Esophagus (tissue), 2 donors: Measurements from ENCODE around the gene SIN3B. TPM values are rescaled to one million over a fixed set of nuclear protein-coding genes. Genes with fewer than 3 reads are reported as not detected.
"Not testable (repeated sequence)": the region's sequence is repeated elsewhere in the genome, so short reads cannot be mapped to it uniquely, and the experiment has no call there.

Experiments used
- H3K27ac ChIP-seq, 2 donors: one replicate each; pipeline ENCODE4 v1.5.1; 2013; ENCODE audit warnings: low read depth in 2 of 2, mild to moderate bottlenecking in 2 of 2, inconsistent platforms in 1 of 2, low read length in 1 of 2, moderate library complexity in 1 of 2
- H3K27me3 ChIP-seq, 2 donors: one replicate each; pipeline ENCODE4 v1.6.1; 2013; ENCODE audit warnings: low read length in 2 of 2, control low read depth in 1 of 2, mild to moderate bottlenecking in 1 of 2; ENCODE audit not compliant: insufficient read depth in 2 of 2, control insufficient read depth in 1 of 2
- H3K36me3 ChIP-seq, 2 donors: one replicate each; pipeline ENCODE4 v1.6.1; 2013; ENCODE audit warnings: low read length in 1 of 2; ENCODE audit not compliant: control insufficient read depth in 2 of 2, insufficient read depth in 2 of 2
- H3K4me1 ChIP-seq, 2 donors: one replicate each; pipeline ENCODE4 v1.6.1; 2013; ENCODE audit warnings: low read length in 1 of 2; ENCODE audit not compliant: control insufficient read depth in 2 of 2, insufficient read depth in 2 of 2
- H3K4me3 ChIP-seq, 2 donors: one replicate each; pipeline ENCODE4 v1.5.1; 2013; ENCODE audit warnings: low read length in 2 of 2, mild to moderate bottlenecking in 2 of 2, low read depth in 1 of 2, moderate library complexity in 1 of 2
- H3K9me3 ChIP-seq, 2 donors: one replicate each; pipeline ENCODE4 v1.6.1; 2013; ENCODE audit warnings: mild to moderate bottlenecking in 2 of 2, low read depth in 1 of 2, low read length in 1 of 2, moderate library complexity in 1 of 2; ENCODE audit not compliant: control insufficient read depth in 2 of 2, insufficient read depth in 1 of 2
- WGBS, 2 donors: extraction: QIAGEN DNeasy Blood & Tissue Kit; methylation state at CpG; one replicate each; pipeline ENCODE4 v1.1.7; 2013; 5-methylcytosine and 5-hydroxymethylcytosine counted together
- polyA plus RNA-seq, 2 donors: library from polyadenylated mRNA; stranded (reverse); fragments of 200-250 nt; gene quantifications; one replicate each; pipeline ENCODE4 v1.2.3, GENCODE V29; 2013
- donor health status: healthy with polysubstance abuse.
- donor health status: Bipolar disorder and iron deficiency.

Gene SIN3B
- polyA plus RNA-seq, 2 donors = 19.0 to 40.3 TPM

- Histone ChIP-seq H3K36me3 (peaks cover 18 to 64% of the 10 kb centered on the region in 2 donors), H3K27me3 (no peaks in the 10 kb centered on the region)
- 70 to 74% methylated on average over 1 of the region's 1 CpG for WGBS, 2 donors
Observed at GRCh38 chr19:16874250-16874977, 45.2 kb downstream of the SIN3B start.

GRCh38 chr19:16874978-16875299 lies 45.7 kb downstream of the SIN3B start:
- H3K36me3 ChIP-seq = peaks cover 18 to 63% of the 10 kb centered on the region in 2 donors
- not testable (repeated sequence) for H3K27ac ChIP-seq, H3K4me1 ChIP-seq, H3K4me3 ChIP-seq, H3K9me3 ChIP-seq, H3K27me3 ChIP-seq

More at GRCh38 chr19:16874250-16874977, 45.2 kb downstream of the SIN3B start:
- peaks cover 0 to 9% of the 10 kb centered on the region in 2 donors for H3K9me3 ChIP-seq
- peak overlapping the region in 1 of 2 donors; percentile 13 for H3K27ac ChIP-seq
- H3K4me3 ChIP-seq = no peak overlapping the region
- H3K4me1 ChIP-seq = peaks cover 0 to 8% of the 10 kb centered on the region in 2 donors

GRCh38 chr19:16875584-16876555 lies 46.7 kb downstream of the SIN3B start:
- H3K9me3 ChIP-seq = peaks cover 3 to 14% of the 10 kb centered on the region in 2 donors
- no peak overlapping the region for H3K4me3 ChIP-seq
- peak overlapping the region in 1 of 2 donors; percentile 17 for H3K27ac ChIP-seq
- H3K27me3 ChIP-seq = no peaks in the 10 kb centered on the region
- H3K4me1 ChIP-seq = peaks cover 0 to 8% of the 10 kb centered on the region in 2 donors
- peaks cover 18 to 68% of the 10 kb centered on the region in 2 donors for H3K36me3 ChIP-seq
- 92 to 93% methylated on average over 37 to 39 of the region's 39 CpGs for WGBS, 2 donors

- H3K4me1 ChIP-seq = peaks cover 0 to 8% of the 10 kb centered on the region in 2 donors
- H3K36me3 ChIP-seq = peaks cover 18 to 61% of the 10 kb centered on the region in 2 donors
- no peak overlapping the region for H3K4me3 ChIP-seq
- no peaks in the 10 kb centered on the region for H3K27me3 ChIP-seq
- peaks cover 6 to 21% of the 10 kb centered on the region in 2 donors for H3K9me3 ChIP-seq
- 75 to 78% methylated on average over 12 of the region's 12 CpGs for WGBS, 2 donors
- H3K27ac ChIP-seq = no peak overlapping the region
Observed at GRCh38 chr19:16876904-16877361, 47.7 kb downstream of the SIN3B start.

GRCh38 chr19:16877581-16877980 lies 48.4 kb downstream of the SIN3B start:
- H3K27ac ChIP-seq = no peak overlapping the region

GRCh38 chr19:16878181-16878965 lies 49.2 kb downstream of the SIN3B start:
- WGBS, 2 donors = 94 to 95% methylated on average over 54 to 55 of the region's 55 CpGs
- peaks cover 6 to 25% of the 10 kb centered on the region in 2 donors for H3K9me3 ChIP-seq
- peaks cover 0 to 8% of the 10 kb centered on the region in 2 donors for H3K4me1 ChIP-seq
- no peaks in the 10 kb centered on the region for H3K27me3 ChIP-seq
- H3K27ac ChIP-seq = no peak overlapping the region
- H3K36me3 ChIP-seq = peaks cover 15 to 53% of the 10 kb centered on the region in 2 donors
- no peak overlapping the region for H3K4me3 ChIP-seq

More at GRCh38 chr19:16877581-16877980, 48.4 kb downstream of the SIN3B start:
- Histone ChIP-seq H3K9me3 (peaks cover 6 to 25% of the 10 kb centered on the region in 2 donors), H3K36me3 (peaks cover 18 to 60% of the 10 kb centered on the region in 2 donors), H3K4me3 (no peak overlapping the region), H3K27me3 (no peaks in the 10 kb centered on the region), H3K4me1 (peaks cover 0 to 8% of the 10 kb centered on the region in 2 donors)
- WGBS, 2 donors = 85 to 87% methylated on average over 11 of the region's 11 CpGs

GRCh38 chr19:16880884-16881554 lies 51.8 kb downstream of the SIN3B start:
- no peak overlapping the region for H3K4me3 ChIP-seq
- WGBS, 2 donors = 92% methylated on average over 8 of the region's 8 CpGs
- H3K4me1 ChIP-seq = peaks cover 0 to 8% of the 10 kb centered on the region in 2 donors
- H3K9me3 ChIP-seq = peaks cover 10 to 28% of the 10 kb centered on the region in 2 donors
- H3K27me3 ChIP-seq = no peaks in the 10 kb centered on the region
- peaks cover 15 to 45% of the 10 kb centered on the region in 2 donors for H3K36me3 ChIP-seq
- H3K27ac ChIP-seq = no peak overlapping the region

GRCh38 chr19:16882146-16882545 lies 52.9 kb downstream of the SIN3B start:
- WGBS, 2 donors = 92% methylated on average over 3 of the region's 3 CpGs
- peaks cover 0 to 8% of the 10 kb centered on the region in 2 donors for H3K4me1 ChIP-seq
- H3K9me3 ChIP-seq = peaks cover 10 to 26% of the 10 kb centered on the region in 2 donors
- no peak overlapping the region for H3K27ac ChIP-seq
- peaks cover 11 to 34% of the 10 kb centered on the region in 2 donors for H3K36me3 ChIP-seq
- H3K4me3 ChIP-seq = no peak overlapping the region
- no peaks in the 10 kb centered on the region for H3K27me3 ChIP-seq
